Measurements from ENCODE around the gene FUT2. TPM values are rescaled to one million over a fixed set of nuclear protein-coding genes. Genes with fewer than 3 reads are reported as not detected.
"Not testable (repeated sequence)": the region's sequence is repeated elsewhere in the genome, so short reads cannot be mapped to it uniquely, and the experiment has no call there.

Gene FUT2
- total RNA-seq, 4 donors from 2014 or later, result not detected

GRCh38 chr19:48685583-48685982, 10.2 kb upstream of the FUT2 start:
- intact Hi-C loops (cut with DNase I), result no loop called here
- Histone ChIP-seq H3K4me1 (no peaks in the 10 kb centered on the region), H3K4me3 (no peak overlapping the region), H3K27ac (replicated peaks in 1 of 4) (no peak overlapping the region), H3K9me3 (no peaks in the 10 kb centered on the region), H3K36me3 (no peaks in the 10 kb centered on the region), H3K27me3 (no peaks in the 10 kb centered on the region)
- no peak for DNase-seq (ENCODE audit: extremely low spot score)
- no peak for TF ChIP-seq EP300 (IDR thresholded peaks at IDR 0.05)
- WGBS, result 95% methylated on average over 9 of the region's 9 CpGs

DNA sequence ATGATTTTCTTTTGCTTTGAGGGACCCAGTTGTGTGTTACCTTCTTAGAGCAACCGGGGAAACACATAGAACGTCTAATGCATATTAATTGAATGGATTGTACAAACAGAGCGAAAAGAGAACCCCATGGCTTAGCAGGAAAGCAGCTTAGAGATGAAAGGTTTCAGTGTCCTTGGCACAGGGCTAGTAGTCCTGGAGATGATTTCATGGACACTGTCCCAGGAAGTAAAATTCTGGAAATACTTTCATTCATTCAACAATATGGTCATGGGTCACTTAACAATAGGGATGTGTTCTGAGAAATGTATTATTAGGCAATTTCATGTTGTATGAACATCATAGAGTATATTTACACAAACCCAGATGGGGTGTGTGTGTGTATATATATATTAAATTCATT, 9.7 kb upstream of the FUT2 start:
- no peaks in the 10 kb centered on the region for H3K27me3 ChIP-seq
- intact Hi-C loops (cut with DNase I), result no loop called here
- H3K9me3 ChIP-seq, result no peaks in the 10 kb centered on the region
- WGBS, result 81% methylated on average over 3 of the region's 3 CpGs
- no peaks in the 10 kb centered on the region for H3K4me1 ChIP-seq
- no peaks in the 10 kb centered on the region for H3K36me3 ChIP-seq
- TF ChIP-seq EP300 (IDR thresholded peaks at IDR 0.05), result no peak
- no peak for TF ChIP-seq POLR2A (IDR thresholded peaks at IDR 0.05; ENCODE audit: low read depth)
- no peak for TF ChIP-seq CTCF (IDR thresholded peaks at IDR 0.05)
- no peak for TF ChIP-seq POLR2AphosphoS5 (IDR thresholded peaks at IDR 0.05)
- no peak overlapping the region for H3K27ac ChIP-seq (replicated peaks in 1 of 4)
- H3K4me3 ChIP-seq, result no peak overlapping the region
- DNase-seq (ENCODE audit: extremely low spot score), result no peak

GRCh38 chr19:48686637-48687036, 9.1 kb upstream of the FUT2 start:
- H3K9me3 ChIP-seq; H3K36me3 ChIP-seq; H3K4me3 ChIP-seq; H3K4me1 ChIP-seq; DNase-seq (ENCODE audit: extremely low spot score); intact Hi-C loops (cut with DNase I); H3K27me3 ChIP-seq; H3K27ac ChIP-seq (replicated peaks in 1 of 4): not testable (repeated sequence)
- 91% methylated on average over 7 of the region's 7 CpGs for WGBS

DNA sequence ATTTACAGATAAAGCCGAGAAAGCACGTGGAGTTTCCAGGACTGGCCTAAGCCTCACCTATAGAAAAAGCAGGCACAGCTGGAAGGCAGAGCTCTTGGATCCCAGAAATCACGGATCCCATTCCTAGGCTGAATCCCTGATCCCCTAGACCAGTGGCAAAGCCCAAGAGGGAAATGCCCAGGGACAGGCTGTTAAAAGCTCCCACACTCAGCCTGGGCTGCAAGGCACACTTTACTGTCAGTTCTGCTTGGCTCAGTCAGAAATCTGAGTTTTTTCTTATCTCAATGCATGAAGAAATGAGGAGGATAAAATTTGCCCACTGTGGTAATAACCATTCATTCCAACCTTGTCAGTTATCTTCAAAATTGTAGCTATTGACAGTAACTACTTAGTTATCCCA, 8.0 kb upstream of the FUT2 start:
- 84% methylated on average over 3 of the region's 3 CpGs for WGBS
- no peak for DNase-seq (ENCODE audit: extremely low spot score)
- no peak overlapping the region for H3K27ac ChIP-seq (replicated peaks in 1 of 4)
- H3K27me3 ChIP-seq, result no peaks in the 10 kb centered on the region
- no peak for TF ChIP-seq CTCF (IDR thresholded peaks at IDR 0.05)
- TF ChIP-seq POLR2AphosphoS5 (IDR thresholded peaks at IDR 0.05), result no peak
- TF ChIP-seq EP300 (IDR thresholded peaks at IDR 0.05), result no peak
- TF ChIP-seq POLR2A (IDR thresholded peaks at IDR 0.05; ENCODE audit: low read depth), result no peak
- H3K36me3 ChIP-seq, result no peaks in the 10 kb centered on the region
- no peaks in the 10 kb centered on the region for H3K9me3 ChIP-seq
- intact Hi-C loops (cut with DNase I), result no loop called here
- no peaks in the 10 kb centered on the region for H3K4me1 ChIP-seq
- no peak overlapping the region for H3K4me3 ChIP-seq

- intact Hi-C loops (cut with DNase I), result no loop called here
- H3K9me3 ChIP-seq, result no peaks in the 10 kb centered on the region
- WGBS, result 46% methylated on average over 7 of the region's 7 CpGs
- H3K4me3 ChIP-seq, result no peak overlapping the region
- H3K27ac ChIP-seq (replicated peaks in 1 of 4), result peak overlapping the region in 1 of 4 donors; percentile 9
- no peaks in the 10 kb centered on the region for H3K4me1 ChIP-seq
- DNase-seq (ENCODE audit: extremely low spot score), result no peak
- no peaks in the 10 kb centered on the region for H3K27me3 ChIP-seq
- H3K36me3 ChIP-seq, result no peaks in the 10 kb centered on the region
- no peak for TF ChIP-seq EP300 (IDR thresholded peaks at IDR 0.05)
- TF ChIP-seq CTCF (IDR thresholded peaks at IDR 0.05), result no peak
- no peak for TF ChIP-seq POLR2AphosphoS5 (IDR thresholded peaks at IDR 0.05)
- TF ChIP-seq POLR2A (IDR thresholded peaks at IDR 0.05; ENCODE audit: low read depth), result no peak
These were observed 6.3 kb upstream of the FUT2 start for GRCh38 chr19:48689449-48689848.

GRCh38 chr19:48693629-48694028, 2.1 kb upstream of the FUT2 start:
- H3K4me3 ChIP-seq; intact Hi-C loops (cut with DNase I); H3K36me3 ChIP-seq; DNase-seq (ENCODE audit: extremely low spot score); H3K27ac ChIP-seq (replicated peaks in 1 of 4); H3K9me3 ChIP-seq: not testable (repeated sequence)
- H3K27me3 ChIP-seq, result peaks cover 0 to 23% (median 6%) of the 10 kb centered on the region in 4 donors
- H3K4me1 ChIP-seq, result peaks cover 8 to 13% (median 11%) of the 10 kb centered on the region in 4 donors
- WGBS, result 93% methylated on average over 9 of the region's 9 CpGs

All from esophagus muscularis mucosa (tissue), 4 donors.